Hematopoietic multipotent progenitor cell treated with erythropoietin and hydrocortisone succinate and interleukin-3 and kit ligand, for 4 days (in vitro differentiated cells): ENCODE results near the gene UXS1.
A peak's percentile ranks its signal among the peaks of the same experiment; 100 is the strongest.

Experiments
- DNase-seq: peaks from one replicate; pipeline ENCODE4 v3.0.0-alpha.2; 2015

The UXS1 gene

DNA sequence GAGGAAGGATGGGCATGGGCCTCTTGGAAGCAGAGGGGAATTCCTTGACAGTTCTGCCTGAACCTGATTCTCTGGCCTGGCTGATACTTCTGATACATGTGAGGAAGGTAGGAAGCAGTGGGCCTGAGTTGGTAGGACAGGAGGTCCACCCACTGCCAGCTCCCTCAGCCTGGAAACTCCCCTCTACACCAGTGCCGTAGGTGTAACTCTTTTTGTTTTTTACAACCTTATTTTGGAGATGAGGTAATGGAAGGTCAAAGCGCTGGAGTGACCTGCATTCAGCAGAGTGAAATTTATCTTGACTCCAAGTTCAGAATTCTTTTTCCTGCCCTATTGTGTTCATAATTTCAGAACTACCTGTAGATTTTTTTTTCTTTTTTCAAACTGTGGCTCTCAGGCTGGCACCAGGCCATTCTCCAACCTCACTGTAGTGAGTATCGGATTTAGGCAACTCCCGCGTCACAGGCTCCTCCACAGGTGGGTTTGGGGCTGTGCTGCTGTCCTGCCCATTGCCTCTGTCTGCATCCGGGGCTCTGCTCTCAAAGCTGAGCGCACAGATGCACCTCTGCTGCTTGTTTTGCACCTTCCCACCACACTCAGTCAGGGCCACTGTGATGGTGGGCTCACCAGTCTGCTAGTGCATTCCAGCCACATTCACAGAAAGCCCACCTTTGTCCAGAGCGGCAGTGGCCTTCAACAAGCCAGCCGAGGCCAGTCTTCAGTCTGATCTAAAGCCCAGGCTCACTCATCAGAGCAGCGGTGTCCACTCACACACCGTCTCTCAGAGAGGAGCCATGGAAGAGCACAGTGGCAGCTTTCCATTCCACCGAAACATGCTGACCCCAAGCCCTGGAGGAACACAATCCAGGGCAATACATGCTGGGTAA lies 87.2 kb downstream of the UXS1 start:
- DNase-seq = no peak

DNA sequence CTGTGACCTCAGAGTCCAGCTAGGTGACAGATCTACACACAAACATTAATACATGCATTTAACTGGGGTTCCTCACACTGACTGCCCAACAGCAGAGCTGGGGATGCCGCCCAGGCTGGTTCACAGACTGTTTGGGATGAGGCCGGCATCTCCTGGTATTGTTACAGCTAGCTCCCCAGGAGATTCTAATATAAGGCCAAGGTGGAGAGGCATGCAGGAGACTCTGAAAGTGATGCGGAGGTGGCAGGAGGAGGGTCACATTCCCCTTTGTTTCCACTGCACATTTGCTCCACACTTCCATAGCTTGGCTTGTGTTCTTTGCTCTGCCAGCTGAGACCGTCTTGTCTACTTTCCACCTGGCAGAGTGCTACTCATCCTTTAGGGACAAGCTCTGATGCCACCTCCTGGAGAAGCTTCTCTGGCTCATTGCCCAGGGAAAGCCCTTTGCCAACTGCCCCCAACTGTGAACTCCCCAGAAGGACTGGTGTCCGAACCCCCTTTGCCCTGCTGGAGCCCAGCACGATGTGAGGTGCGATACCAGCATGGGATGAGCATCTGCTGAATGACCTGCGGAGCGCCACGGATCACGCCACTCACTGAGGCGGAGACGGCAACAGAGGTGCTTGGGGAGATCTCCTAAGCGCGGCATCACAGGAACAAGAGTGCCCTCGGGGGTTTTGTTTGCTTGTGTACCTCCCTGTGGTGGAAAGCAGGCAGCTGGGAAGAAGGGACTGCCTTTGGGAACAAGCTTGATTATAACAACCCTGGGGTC lies 88.8 kb downstream of the UXS1 start:
- no peak for DNase-seq

DNA sequence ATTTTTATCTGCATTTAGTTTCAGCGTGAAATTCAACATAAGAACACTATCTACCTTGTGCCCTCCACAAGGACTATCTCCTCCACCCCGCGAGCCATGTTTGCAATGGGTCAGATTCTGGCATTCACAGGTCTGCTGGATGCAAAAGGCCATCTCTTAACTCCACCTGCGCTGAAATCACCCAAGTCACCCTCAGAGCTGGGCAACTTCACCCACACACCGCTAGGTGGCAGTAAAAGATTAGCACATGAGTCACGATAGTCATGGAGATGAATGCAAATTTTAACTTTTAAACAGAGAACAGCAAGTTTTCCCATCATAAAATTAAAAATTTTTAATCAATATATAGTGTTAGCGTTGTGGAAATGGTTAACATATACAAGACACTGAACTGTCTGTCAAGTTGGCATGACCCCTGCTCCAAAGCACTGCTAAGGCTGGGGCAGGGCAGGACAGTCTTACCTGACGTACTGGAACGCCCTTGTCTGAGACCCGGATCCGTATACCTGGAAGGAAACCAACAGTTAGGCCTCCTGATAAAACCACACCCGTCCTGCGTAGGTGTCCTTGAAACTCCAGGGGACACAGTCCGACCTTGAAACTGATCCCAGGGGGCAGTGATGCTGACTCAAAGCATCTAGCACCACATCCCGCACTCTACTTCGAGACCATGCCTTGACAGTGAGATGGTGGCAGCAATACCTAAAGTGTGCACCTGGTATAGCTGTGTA lies 89.6 kb downstream of the UXS1 start:
- peak; percentile 84 for DNase-seq

GRCh38 chr2:106099691-106100090 lies 94.4 kb downstream of the UXS1 start:
- no peak for DNase-seq

- DNase-seq = no peak
Observed at GRCh38 chr2:106098664-106099063, 95.4 kb downstream of the UXS1 start.

GRCh38 chr2:106098081-106098480 lies 96.0 kb downstream of the UXS1 start:
- DNase-seq = peak; percentile 54

DNA sequence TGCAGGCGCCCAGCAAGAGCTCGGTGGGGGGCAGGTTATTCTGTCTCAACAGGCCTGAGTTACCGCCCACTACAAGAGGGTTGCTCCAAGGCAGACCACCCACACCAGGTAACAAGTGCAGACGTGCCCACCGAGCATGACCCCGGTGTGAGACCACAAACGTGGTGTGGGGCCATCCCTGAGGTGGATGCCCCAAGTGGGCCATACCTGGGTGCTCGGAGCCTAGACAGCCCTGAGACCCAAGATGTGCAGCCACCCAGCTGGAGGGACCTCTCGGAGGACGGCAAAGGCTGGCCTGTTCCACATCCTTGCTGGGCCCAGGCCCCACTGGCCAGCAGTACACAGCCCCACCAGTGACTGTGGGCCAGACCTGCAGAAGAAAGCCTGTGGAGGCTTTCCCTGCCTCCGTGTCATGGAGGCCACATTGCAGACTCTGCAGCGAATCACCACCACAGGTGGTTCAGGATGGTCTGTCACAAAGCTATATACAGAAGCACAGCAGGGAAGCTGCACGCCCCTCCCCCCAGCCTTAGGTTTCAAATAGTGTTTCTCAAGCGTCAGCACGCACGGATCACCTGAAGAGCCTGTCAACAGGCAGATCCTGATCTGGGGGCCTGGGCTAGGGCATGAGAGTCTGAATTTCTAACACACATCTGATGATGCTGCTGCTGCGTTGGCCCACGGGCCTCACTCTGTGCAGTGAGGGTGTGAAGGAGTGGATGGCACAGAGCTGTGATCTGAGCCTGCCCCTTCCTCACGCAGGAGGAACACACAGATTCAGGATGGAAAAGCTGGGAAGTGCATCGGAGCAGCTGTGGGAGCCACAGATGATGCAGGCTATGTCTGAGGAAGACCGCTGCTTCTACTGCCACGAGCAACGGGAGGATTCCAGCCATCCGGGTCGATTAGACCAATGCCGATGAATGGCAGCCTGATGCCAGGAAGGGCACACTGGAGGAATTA lies 96.8 kb downstream of the UXS1 start:
- DNase-seq = no peak

DNA sequence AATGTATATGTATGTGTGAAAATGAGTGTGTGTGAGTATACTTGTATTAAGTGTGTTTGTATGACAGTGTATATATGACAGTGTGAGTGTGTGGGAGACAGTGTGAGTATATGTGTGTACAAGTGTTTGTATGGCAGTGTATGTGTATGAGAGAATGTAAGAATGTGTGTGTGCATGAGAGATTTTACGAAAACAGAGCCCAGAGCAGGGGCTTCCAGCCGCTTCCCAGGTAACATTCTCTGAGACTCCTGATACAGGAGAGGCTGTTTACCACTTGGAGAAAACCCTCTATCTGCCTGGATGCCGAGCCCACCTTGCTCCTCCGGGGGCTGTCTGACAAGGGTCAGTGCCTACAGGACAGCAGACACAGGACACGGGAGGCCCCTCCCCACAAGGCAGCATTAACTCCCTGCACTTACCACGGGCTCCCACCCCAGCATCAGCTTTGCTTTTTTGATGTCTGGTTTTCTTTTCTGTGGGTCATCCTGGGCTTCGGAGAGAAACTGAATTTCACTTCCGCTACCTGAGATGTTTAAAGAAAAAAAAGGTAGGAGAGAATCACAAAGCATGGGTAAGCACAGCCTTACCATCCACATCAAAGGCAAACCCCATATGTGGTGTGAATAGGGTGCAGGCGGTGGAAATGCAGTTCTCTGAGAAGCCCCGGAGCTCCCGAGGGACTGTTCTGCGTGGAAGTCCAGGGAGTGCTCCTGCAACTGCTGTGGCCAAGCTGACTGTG lies 97.6 kb downstream of the UXS1 start:
- no peak for DNase-seq

- peak; percentile 90 for DNase-seq
Observed at GRCh38 chr2:106095478-106096298, 98.4 kb downstream of the UXS1 start.

- DNase-seq = peak; percentile 33
Observed at GRCh38 chr2:106094131-106094841, 99.8 kb downstream of the UXS1 start.

DNA sequence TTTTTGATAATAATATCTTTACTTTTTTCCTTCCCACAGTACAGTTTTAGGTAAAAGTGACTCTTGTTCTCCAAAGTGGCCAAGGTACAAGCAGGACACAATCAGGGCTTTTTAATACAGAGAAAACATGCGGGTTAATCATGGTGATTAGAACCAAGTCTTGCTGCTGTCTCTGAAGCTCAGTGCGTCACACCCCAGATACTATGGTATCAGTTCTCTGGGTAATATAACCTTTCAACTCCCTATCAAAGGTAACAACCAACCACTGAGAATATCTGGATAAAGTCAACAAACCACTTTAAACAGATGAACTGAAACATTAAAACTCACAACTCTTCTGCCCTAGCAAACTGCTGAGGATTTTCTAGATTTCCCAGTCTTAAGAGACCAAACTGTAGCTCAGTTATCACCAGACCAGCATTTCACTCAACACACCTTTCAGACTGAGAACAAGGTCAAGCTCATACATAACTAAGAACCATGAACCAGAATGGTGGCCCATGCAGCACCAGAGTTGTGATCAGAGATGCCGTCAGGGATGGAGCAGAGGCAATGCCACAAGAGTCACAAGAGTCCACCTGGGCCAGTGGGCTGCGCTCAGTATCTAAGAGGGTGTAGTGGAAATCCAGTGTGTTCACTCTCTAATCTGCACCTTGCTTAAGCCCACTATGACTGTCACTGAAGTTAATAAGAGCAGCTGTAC lies 103.0 kb downstream of the UXS1 start:
- no peak for DNase-seq

GRCh38 chr2:106089611-106090010 lies 104.5 kb downstream of the UXS1 start:
- DNase-seq = no peak

DNA sequence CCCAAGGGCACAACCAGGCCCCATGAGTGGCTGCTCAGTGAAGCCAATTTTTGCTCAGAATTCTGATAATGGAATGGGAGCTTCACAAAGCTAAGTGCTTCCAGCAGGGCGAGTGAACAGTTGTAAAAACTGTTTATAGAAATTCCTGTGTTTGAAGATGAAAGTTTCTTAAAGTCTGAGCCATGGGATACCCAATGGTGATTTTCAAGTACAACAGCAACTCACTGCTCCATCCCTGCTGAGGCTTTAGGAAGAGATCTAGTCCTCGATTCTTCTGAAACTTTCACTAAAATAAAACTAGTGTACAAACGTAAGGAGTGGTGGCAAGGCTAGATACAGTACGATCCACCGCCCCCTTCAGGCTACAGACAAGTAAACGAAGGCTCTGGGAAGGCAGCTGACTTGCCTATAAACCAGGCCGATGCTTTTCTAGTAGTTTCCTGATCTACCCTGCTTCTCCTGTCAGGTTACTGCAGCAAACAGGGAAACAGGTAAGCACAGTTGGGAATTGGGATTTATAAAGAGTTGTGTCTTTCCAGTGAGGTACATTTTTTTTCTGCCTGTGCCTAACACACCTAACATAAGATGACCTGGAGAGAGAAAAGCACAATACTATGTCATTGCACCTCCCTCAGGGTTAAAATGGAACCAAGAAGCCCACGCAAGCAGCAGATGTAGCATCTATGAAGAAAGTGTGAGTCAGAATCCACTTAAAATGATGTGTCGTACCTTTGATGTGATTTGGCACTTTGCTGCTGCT lies 108.7 kb downstream of the UXS1 start:
- DNase-seq = peak; percentile 73

GRCh38 chr2:106080959-106081358 lies 113.1 kb downstream of the UXS1 start:
- no peak for DNase-seq

GRCh38 chr2:106078096-106078495 lies 116.0 kb downstream of the UXS1 start:
- no peak for DNase-seq

- peak; percentile 49 for DNase-seq
Observed at GRCh38 chr2:106076941-106077340, 117.2 kb downstream of the UXS1 start.

GRCh38 chr2:106075048-106075447 lies 119.1 kb downstream of the UXS1 start:
- no peak for DNase-seq

DNA sequence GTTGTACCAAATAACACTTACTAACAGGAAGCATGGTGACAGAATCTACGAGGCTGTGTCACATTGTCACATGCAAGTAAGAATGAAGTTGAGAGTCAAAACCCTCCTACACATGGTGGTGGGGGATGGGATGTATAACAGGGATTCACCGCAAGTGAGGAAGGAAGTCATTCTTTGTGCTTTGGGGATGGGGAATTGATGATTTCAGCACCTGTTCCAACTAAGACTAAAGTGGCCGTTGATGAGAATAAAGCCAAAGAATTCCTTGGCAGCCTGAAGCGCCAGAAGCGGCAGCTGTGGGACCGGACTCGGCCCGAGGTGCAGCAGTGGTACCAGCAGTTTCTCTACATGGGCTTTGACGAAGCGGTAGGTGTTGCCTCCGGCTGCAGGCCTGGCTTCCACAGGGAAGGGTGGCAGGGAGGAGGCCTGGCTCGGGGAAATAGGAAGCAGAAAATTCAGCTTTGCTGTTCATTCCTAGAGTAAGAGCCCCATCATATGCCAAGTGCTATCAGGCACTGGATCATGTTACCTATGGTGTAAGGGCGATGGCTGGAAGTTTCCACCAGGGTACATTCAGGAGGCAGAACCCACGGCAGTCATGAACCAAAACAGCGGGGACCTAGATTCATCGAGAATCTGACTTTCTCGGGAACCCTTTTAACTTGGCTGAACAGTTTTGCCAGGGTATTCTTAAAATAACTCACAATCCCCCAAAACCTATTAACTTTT lies 120.3 kb downstream of the UXS1 start:
- DNase-seq = peak; percentile 8
